Measurements from ENCODE around the gene TLL1.

TLL1 gene

DNA sequence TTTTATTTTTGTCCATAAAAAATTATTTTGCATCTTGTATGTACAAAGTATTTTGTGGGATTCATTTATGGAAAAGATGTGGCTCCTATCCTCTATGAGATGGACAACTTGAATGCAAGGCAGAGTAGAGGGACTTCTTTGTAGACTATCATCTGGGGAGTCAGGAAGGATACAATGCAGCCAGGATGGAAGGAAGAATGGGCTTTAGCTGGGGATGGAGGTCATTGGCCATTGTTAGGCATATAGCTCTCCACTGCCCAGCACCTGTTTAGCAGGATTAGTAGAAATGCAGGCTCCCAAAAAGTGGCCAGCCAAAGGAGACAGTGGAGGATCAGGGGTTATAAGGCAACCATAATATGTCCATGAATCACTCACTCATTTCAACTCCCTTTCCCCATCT, 5.1 kb upstream of the TLL1 start:
- Mint-ChIP-seq H3K27ac (no peak overlapping the region), H3K36me3 (ENCODE audit: low read depth) (no peaks in the 10 kb centered on the region), H3K4me1 (ENCODE audit: low read depth) (no peaks in the 10 kb centered on the region), H3K9me3 (no peaks in the 10 kb centered on the region), H3K4me3 (no peak overlapping the region), H3K27me3 (peaks cover 18% of the 10 kb centered on the region)
- intact Hi-C loops (cut with micrococcal nuclease), result no loop called here

DNA sequence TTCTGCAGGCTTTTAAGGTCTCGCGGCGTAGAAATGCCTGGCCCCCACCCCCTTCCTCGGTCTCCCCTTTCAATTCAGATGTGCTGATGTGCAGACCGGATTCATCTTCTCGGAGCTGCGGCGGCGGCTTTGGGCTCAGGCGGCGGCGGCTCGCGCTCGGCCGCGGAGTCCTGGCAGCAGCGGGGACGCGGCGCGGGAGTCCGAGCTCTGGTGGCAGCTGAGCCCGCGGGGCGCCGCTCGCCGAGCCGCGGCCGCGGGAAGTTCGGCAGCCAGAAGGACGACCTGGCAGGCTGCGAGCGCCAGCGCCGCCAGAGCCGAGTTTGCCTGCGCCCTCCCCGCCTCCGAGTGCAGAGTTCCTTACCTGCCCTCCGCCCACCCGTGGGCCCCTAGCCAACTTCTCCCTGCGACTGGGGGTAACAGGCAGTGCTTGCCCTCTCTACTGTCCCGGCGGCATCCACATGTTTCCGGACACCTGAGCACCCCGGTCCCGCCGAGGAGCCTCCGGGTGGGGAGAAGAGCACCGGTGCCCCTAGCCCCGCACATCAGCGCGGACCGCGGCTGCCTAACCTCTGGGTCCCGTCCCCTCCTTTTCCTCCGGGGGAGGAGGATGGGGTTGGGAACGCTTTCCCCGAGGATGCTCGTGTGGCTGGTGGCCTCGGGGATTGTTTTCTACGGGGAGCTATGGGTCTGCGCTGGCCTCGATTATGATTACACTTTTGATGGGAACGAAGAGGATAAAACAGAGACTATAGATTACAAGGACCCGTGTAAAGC, 448 bp downstream of the TLL1 start:
- no peaks in the 10 kb centered on the region for H3K9me3 Mint-ChIP-seq
- H3K4me1 Mint-ChIP-seq (ENCODE audit: low read depth), result no peaks in the 10 kb centered on the region
- peaks cover 47% of the 10 kb centered on the region for H3K27me3 Mint-ChIP-seq
- H3K36me3 Mint-ChIP-seq (ENCODE audit: low read depth), result no peaks in the 10 kb centered on the region
- intact Hi-C loops (cut with micrococcal nuclease), result no loop called here
- no peak overlapping the region for H3K4me3 Mint-ChIP-seq
- H3K27ac Mint-ChIP-seq, result no peak overlapping the region

DNA sequence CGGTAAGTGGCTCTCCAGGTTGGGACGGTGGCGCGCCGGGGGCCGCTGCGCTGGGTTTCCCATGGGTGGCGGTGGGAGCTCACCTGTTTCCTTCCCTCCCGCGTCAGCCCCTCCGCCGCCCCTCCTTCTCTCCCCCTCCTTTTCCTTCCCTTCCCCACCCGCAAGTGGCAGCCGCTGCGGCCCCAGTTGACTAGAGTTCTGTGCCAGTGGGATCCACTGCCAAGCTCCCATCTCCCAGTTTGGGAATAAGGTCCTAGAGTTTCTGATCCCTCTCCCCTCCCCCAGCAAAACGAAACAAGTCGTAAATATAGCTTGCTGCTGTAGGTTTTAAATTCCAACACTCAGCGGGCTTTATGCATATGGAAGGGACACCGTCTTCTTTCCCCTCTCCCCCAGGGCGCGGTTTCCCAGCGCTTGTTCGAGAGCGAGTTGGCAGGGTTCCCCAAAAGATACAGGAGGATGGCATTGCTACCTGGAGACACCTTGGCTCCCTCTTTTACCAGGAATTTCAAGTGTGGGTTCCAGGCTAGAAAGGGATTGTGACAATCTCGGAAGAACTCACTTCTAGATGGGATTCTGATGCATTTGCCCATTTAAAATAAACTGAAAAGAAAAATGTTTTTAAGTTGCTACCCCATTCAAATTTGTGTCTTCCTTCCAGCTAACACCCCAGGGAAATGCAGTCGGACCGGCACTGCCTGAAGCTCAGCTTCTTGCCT, 1.2 kb downstream of the TLL1 start:
- intact Hi-C loops (cut with micrococcal nuclease), result no loop called here
- Mint-ChIP-seq H3K27me3 (peaks cover 47% of the 10 kb centered on the region), H3K9me3 (no peaks in the 10 kb centered on the region)

DNA sequence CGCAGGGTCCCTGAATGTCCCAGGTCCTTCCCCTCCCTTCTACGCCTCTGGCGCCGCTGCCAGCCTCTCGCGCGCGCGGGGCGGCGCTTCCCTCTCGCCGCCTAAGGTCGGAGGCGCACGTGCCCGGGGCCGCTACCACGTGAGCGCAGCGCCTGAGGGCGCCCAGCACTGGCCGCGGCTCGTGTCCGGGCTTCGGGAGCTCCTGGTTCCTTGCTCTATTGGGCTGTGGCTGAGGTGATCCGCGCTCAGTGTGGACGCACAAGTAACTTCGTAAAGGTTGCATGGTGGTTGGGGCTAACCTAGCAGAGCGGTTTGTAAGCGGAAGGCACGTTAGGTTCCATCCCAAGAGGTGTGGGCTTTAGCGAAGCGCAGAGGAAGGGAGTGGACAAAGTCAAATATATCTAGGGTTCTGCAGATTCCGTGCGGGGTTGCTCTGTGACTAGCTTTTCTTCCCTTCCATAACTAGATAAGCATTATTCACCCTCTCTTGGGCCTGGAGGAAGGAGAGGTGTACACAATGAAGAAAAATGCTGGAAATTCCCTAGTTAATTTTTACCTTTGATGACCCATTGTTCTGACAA, 1.8 kb downstream of the TLL1 start:
- H3K9me3 Mint-ChIP-seq, result no peaks in the 10 kb centered on the region
- intact Hi-C loops (cut with micrococcal nuclease), result no loop called here
- H3K36me3 Mint-ChIP-seq (ENCODE audit: low read depth), result no peaks in the 10 kb centered on the region
- no peaks in the 10 kb centered on the region for H3K4me1 Mint-ChIP-seq (ENCODE audit: low read depth)
- peaks cover 46% of the 10 kb centered on the region for H3K27me3 Mint-ChIP-seq
- no peak overlapping the region for H3K27ac Mint-ChIP-seq
- H3K4me3 Mint-ChIP-seq, result no peak overlapping the region

More for the DNA sequence above, 1.2 kb downstream of the TLL1 start:
- H3K27ac Mint-ChIP-seq, result no peak overlapping the region
- H3K36me3 Mint-ChIP-seq (ENCODE audit: low read depth), result no peaks in the 10 kb centered on the region
- H3K4me1 Mint-ChIP-seq (ENCODE audit: low read depth), result no peaks in the 10 kb centered on the region
- H3K4me3 Mint-ChIP-seq, result no peak overlapping the region

DNA sequence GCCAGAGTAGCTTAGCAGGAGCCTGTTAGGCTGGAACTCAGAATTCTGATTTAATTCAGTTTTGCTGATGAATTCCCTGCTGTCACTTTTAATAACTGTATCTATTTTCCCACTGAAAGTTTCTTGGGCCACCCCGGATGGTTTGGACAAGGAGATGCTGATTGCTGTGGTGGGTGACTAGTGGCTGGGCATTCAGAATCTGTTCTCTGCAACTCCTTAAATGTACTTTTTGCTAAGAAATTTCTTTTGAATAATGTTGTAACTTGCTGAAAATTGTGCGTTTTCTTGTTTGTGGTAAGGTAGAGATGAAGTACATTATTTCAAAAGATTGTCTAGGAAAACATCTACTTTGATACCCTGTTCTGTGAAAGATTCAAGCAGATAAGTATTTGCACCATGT, 2.4 kb downstream of the TLL1 start:
- H3K27me3 Mint-ChIP-seq, result peaks cover 46% of the 10 kb centered on the region
- H3K4me3 Mint-ChIP-seq, result no peak overlapping the region
- no peak overlapping the region for H3K27ac Mint-ChIP-seq
- H3K9me3 Mint-ChIP-seq, result no peaks in the 10 kb centered on the region
- intact Hi-C loops (cut with micrococcal nuclease), result no loop called here
- H3K4me1 Mint-ChIP-seq (ENCODE audit: low read depth), result no peaks in the 10 kb centered on the region
- H3K36me3 Mint-ChIP-seq (ENCODE audit: low read depth), result no peaks in the 10 kb centered on the region

DNA sequence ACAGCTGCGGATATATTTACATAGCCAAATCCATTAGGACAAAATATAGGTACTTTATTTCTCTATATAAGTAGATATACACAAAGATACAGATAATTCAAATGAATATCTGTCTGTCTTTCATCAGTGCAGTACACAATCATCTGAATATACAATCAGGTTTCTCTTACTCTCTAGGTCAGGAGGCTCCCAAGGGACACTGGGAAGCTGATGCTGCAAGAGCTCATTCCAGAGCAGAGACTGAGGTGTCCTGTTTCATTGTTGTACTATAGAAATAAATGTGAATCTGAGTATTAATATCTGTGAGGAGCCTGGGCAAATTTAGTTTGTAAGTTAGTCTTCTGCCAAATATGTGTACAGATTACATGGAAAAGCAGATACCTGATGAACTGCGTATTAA, 4.2 kb downstream of the TLL1 start:
- Mint-ChIP-seq H3K36me3 (ENCODE audit: low read depth) (no peaks in the 10 kb centered on the region), H3K4me1 (ENCODE audit: low read depth) (no peaks in the 10 kb centered on the region), H3K4me3 (no peak overlapping the region), H3K27me3 (peaks cover 36% of the 10 kb centered on the region), H3K9me3 (no peaks in the 10 kb centered on the region), H3K27ac (no peak overlapping the region)
- intact Hi-C loops (cut with micrococcal nuclease), result no loop called here

DNA sequence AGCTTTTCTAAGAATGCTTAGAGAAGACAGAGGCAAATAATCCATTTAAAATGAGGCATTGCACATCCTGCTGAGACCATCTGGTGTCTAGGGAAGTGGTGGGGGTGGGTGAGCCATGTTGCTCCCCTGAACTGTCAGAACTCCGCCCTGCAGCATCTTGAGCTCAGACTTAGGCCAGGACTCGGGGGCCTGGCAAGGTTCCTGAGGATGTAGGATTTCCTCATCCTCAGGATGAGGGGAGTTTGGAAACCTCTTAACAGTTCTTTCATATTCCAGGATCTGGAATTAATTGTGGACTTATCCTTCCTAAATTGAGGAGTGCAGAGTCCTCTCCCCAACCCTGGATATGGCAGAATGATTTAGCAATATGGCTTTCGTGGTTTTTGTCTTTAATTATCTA, 6.6 kb downstream of the TLL1 start:
- H3K36me3 Mint-ChIP-seq (ENCODE audit: low read depth), result no peaks in the 10 kb centered on the region
- no peaks in the 10 kb centered on the region for H3K4me1 Mint-ChIP-seq (ENCODE audit: low read depth)
- no peaks in the 10 kb centered on the region for H3K9me3 Mint-ChIP-seq
- H3K27ac Mint-ChIP-seq, result no peak overlapping the region
- peaks cover 13% of the 10 kb centered on the region for H3K27me3 Mint-ChIP-seq
- H3K4me3 Mint-ChIP-seq, result no peak overlapping the region
- intact Hi-C loops (cut with micrococcal nuclease), result no loop called here

DNA sequence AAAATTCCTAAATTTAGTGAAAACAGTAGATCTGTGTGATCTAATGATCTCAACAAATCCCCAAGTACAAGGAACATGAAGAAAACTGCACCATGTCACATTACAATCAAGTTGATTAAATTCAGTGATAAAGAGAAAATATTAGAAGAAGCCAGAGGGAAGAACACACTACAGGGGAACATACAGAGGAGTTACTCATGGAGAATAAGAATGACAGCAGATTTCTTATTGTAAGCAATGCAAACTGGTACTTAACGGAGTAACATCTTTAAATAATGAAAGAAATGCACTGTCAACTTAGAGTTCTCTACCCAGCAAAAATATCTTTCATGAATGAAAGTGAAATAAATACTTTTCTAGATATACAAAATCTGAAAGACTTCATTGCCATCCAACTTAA, 21.1 kb downstream of the TLL1 start:
- H3K9me3 Mint-ChIP-seq, result peaks cover 40% of the 10 kb centered on the region

DNA sequence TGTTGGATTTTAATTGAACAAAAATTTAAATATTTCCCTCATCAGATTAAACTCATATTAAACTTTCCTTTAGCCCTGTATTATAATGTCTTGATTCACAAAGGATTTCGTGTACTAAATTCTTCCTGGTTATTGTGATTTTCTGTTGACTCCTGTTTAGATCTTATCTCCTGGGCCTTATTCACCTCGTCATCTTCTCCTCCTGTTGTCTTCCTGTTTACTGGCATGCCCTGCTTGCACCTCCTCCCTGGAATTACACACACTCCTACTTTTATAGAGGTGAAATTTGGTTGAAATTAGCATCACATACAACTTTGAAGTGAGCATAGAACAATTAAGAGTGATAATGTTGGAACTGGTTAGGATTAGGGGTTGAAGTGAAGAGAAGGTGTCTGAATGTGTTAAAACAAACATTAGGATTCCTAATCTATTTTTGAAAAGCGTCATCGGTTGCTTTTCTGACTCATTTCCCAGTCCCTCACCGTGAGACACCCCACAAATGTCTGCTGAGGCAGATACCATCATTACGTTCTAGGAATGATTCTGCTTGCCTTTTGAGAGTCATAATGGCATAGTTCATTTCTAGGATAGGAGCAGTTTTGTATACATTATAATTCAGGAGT, 32.5 kb downstream of the TLL1 start:
- Mint-ChIP-seq H3K4me1 (ENCODE audit: low read depth) (no peaks in the 10 kb centered on the region), H3K9me3 (peaks cover 15% of the 10 kb centered on the region), H3K4me3 (no peak overlapping the region), H3K36me3 (ENCODE audit: low read depth) (no peaks in the 10 kb centered on the region), H3K27ac (no peak overlapping the region), H3K27me3 (no peaks in the 10 kb centered on the region)
- intact Hi-C loops (cut with micrococcal nuclease), result no loop called here

More for the DNA sequence above, 21.1 kb downstream of the TLL1 start:
- Mint-ChIP-seq H3K4me1 (ENCODE audit: low read depth) (no peaks in the 10 kb centered on the region), H3K36me3 (ENCODE audit: low read depth) (no peaks in the 10 kb centered on the region), H3K4me3 (no peak overlapping the region), H3K27ac (no peak overlapping the region), H3K27me3 (no peaks in the 10 kb centered on the region)
- intact Hi-C loops (cut with micrococcal nuclease), result no loop called here

DNA sequence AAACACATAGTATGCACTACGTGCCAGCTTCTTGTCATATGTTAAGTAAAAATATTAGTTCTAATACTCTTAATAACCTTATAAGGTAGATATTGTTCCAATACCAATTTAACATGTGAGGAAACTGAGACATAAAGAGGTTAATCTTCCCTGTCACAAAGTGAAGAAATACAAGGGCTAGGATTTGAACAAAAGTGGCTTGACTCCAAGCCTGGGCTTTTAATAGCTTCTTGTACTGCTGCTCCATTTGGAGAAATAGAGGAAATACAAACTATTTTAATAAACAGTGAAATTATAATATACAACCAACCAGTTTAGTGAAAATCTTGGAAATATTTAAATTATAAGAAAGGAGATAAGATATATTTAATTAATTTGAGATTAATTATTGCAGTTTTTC, 33.2 kb downstream of the TLL1 start:
- H3K27me3 Mint-ChIP-seq, result no peaks in the 10 kb centered on the region
- H3K27ac Mint-ChIP-seq, result no peak overlapping the region
- intact Hi-C loops (cut with micrococcal nuclease), result no loop called here
- no peaks in the 10 kb centered on the region for H3K4me1 Mint-ChIP-seq (ENCODE audit: low read depth)
- no peaks in the 10 kb centered on the region for H3K36me3 Mint-ChIP-seq (ENCODE audit: low read depth)
- no peak overlapping the region for H3K4me3 Mint-ChIP-seq
- peaks cover 11% of the 10 kb centered on the region for H3K9me3 Mint-ChIP-seq

DNA sequence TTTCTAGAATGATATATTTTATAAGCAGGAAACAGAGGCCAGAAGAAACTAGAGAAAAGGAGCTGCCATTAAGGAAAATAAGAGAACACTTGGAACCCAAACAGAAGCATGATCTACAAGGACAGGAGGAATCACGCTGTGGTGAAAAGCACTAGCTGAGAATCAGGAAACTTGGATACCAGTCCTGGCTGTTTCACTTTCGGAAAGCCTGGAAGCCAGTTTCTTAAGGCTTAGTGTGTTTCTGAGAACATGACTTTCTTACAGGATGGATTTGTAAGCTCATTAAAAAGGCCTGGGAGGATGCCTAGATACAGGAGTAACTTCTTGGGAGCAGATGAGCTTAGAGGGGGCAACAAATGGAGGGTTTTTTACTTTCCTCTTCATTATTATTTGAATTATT, 36.9 kb downstream of the TLL1 start:
- Mint-ChIP-seq H3K9me3 (peaks cover 11% of the 10 kb centered on the region), H3K4me3 (no peak overlapping the region), H3K27ac (no peak overlapping the region), H3K27me3 (no peaks in the 10 kb centered on the region), H3K4me1 (ENCODE audit: low read depth) (no peaks in the 10 kb centered on the region), H3K36me3 (ENCODE audit: low read depth) (no peaks in the 10 kb centered on the region)
- intact Hi-C loops (cut with micrococcal nuclease), result no loop called here

DNA sequence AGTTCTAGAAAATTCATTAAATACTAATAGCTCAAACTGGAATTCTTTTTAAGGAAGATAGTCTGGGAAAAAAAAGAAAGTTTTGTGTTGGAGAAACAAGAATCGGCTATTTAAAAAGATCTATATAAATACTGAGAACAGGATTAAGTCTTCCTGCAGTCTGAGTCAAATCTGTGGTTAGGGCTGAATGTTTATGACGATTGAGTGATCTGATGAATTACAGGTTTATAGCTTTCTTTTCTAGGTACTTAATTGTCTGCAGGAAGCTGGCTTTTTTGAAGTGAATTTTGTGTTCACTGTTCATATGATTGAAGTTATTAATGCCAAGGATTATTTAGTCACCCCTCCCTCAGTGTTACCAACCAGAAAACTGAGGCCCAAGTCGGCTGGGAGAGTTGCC, 42.2 kb downstream of the TLL1 start:
- Mint-ChIP-seq H3K27me3 (no peaks in the 10 kb centered on the region), H3K36me3 (ENCODE audit: low read depth) (no peaks in the 10 kb centered on the region), H3K4me3 (no peak overlapping the region), H3K4me1 (ENCODE audit: low read depth) (no peaks in the 10 kb centered on the region), H3K27ac (no peak overlapping the region), H3K9me3 (no peaks in the 10 kb centered on the region)
- intact Hi-C loops (cut with micrococcal nuclease), result no loop called here

DNA sequence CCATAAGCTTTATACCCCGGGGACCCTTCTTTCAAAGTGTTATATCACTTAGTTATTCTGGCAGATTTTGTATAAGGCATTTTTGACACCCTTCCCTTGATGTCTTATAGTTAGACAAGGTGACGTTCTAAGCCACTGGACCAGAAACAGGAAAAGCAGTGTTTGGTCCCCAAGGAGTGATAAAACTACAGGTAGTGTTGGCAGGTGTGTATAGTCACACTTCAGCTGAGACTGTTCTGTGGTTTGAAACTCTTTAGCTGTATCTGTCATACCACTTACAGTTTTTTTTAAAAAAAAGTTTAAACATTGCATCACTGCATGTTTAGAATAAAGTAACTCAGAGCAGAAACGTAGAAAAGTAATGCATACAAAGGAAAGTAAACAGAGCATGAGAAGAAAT, 48.5 kb downstream of the TLL1 start:
- no peak overlapping the region for H3K27ac Mint-ChIP-seq
- H3K4me1 Mint-ChIP-seq (ENCODE audit: low read depth), result no peaks in the 10 kb centered on the region
- intact Hi-C loops (cut with micrococcal nuclease), result no loop called here
- no peaks in the 10 kb centered on the region for H3K9me3 Mint-ChIP-seq
- H3K36me3 Mint-ChIP-seq (ENCODE audit: low read depth), result no peaks in the 10 kb centered on the region
- H3K4me3 Mint-ChIP-seq, result no peak overlapping the region
- no peaks in the 10 kb centered on the region for H3K27me3 Mint-ChIP-seq

DNA sequence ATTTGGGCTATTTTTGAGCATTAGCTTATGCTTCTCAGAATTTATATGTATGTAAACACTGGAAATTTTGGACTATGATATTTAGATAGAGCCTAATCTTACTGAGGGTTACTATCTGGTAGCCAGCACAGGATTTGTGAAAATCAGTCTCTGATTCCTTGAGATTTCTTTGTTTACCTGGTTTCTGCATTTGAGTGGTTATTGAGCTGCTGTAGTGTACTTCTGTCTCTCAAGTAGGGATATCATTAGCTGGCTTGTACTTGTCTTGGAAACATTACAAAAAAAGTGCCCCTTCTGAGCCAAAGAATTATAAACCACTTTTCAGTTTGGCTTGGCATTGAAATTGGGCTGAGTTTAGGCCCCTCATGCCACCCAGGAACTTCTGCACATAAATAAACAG, 49.7 kb downstream of the TLL1 start:
- H3K36me3 Mint-ChIP-seq (ENCODE audit: low read depth), result no peaks in the 10 kb centered on the region
- no peak overlapping the region for H3K27ac Mint-ChIP-seq
- no peak overlapping the region for H3K4me3 Mint-ChIP-seq
- H3K4me1 Mint-ChIP-seq (ENCODE audit: low read depth), result no peaks in the 10 kb centered on the region
- H3K9me3 Mint-ChIP-seq, result no peaks in the 10 kb centered on the region
- H3K27me3 Mint-ChIP-seq, result no peaks in the 10 kb centered on the region
- intact Hi-C loops (cut with micrococcal nuclease), result no loop called here

All from dendritic cell treated with granulocyte-macrophage colony-stimulating factor and Interleukin-4, amounts not matched to agents 40 ng/mL and 50 ng/mL, for 4 days (primary cell).